Muscle layer of colon (tissue), 2 donors: ENCODE data around the gene C3orf52.

Source experiments
- H3K27ac ChIP-seq: one replicate; pipeline ENCODE4 v1.7.0; 2013; ENCODE audit warnings: low read depth, mild to moderate bottlenecking, low read length, moderate library complexity
- H3K27me3 ChIP-seq, 2 donors: one replicate each; pipeline ENCODE4 v1.7.0; 2013; ENCODE audit warnings: low read length in 2 of 2, mild to moderate bottlenecking in 2 of 2; ENCODE audit not compliant: insufficient read depth in 2 of 2, control insufficient read depth in 1 of 2
- H3K36me3 ChIP-seq: one replicate; pipeline ENCODE4 v1.7.0; 2013; ENCODE audit warnings: mild to moderate bottlenecking, low read length; ENCODE audit not compliant: insufficient read depth
- H3K4me1 ChIP-seq: one replicate; pipeline ENCODE4 v1.7.0; 2013; ENCODE audit warnings: mild to moderate bottlenecking, low read length; ENCODE audit not compliant: insufficient read depth
- H3K4me3 ChIP-seq, 2 donors: one replicate each; pipeline ENCODE4 v1.7.0; 2013; ENCODE audit warnings: low read length in 2 of 2, low read depth in 1 of 2, mild to moderate bottlenecking in 1 of 2, moderate library complexity in 1 of 2
- H3K9ac ChIP-seq: one replicate; pipeline ENCODE4 v1.7.0; 2013; ENCODE audit warnings: low read length
- H3K9me3 ChIP-seq: one replicate; pipeline ENCODE4 v1.7.0; 2013; ENCODE audit warnings: mild to moderate bottlenecking, low read length
- donor health status: abdominal sarcoma.
- donor health status: Adenocarcinoma of cecum.

The C3orf52 gene

DNA sequence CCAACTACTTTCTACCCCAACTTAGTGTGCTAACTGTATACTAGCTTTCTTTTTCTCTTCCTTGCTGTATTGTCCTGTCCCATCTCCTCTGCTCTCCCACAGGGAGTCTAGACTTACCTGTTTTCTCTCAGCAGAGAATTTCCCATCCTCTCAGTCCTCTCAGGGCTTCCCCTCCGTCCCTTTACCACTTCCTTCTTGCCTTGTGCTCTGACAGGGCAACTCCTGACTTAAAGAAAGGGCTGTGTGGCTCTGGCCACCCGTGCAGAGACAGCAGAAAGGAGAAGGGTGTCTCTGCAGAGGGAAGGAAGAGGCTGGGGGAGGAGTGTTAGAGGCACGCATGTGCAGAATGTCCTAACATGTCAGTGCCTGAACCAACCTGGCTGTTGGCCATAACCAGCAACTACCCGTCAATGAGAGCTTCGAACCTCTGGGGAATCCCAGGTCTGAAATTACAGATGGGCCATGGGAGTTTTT, 46.8 kb downstream of the C3orf52 start, which contains the start of gene GCSAM:
Gene GCSAM (minus strand): TSS at position 274 of the 474 bp plus-strand sequence. CDS start 128 bp downstream, at position 146.
- H3K27ac ChIP-seq, result no peak within 1 kb of the TSS
- H3K9ac ChIP-seq, result no peak within 1 kb of the TSS
- H3K4me3 ChIP-seq, result no peak within 1 kb of the TSS
- H3K27me3 ChIP-seq, result no peaks in the 10 kb centered on the region
- H3K36me3 ChIP-seq, result no peaks in the 10 kb centered on the region
- H3K4me1 ChIP-seq, result no peaks in the 10 kb centered on the region
- H3K9me3 ChIP-seq, result no peaks in the 10 kb centered on the region

- H3K27me3 ChIP-seq, result no peaks in the 10 kb centered on the region
- no peak overlapping the region for H3K4me3 ChIP-seq
- H3K4me1 ChIP-seq, result no peaks in the 10 kb centered on the region
- H3K9ac ChIP-seq, result no peak overlapping the region
- H3K27ac ChIP-seq, result no peak overlapping the region
- H3K9me3 ChIP-seq, result no peaks in the 10 kb centered on the region
- H3K36me3 ChIP-seq, result no peaks in the 10 kb centered on the region
Measured at GRCh38 chr3:112133626-112134334, 47.6 kb downstream of the C3orf52 start.

DNA sequence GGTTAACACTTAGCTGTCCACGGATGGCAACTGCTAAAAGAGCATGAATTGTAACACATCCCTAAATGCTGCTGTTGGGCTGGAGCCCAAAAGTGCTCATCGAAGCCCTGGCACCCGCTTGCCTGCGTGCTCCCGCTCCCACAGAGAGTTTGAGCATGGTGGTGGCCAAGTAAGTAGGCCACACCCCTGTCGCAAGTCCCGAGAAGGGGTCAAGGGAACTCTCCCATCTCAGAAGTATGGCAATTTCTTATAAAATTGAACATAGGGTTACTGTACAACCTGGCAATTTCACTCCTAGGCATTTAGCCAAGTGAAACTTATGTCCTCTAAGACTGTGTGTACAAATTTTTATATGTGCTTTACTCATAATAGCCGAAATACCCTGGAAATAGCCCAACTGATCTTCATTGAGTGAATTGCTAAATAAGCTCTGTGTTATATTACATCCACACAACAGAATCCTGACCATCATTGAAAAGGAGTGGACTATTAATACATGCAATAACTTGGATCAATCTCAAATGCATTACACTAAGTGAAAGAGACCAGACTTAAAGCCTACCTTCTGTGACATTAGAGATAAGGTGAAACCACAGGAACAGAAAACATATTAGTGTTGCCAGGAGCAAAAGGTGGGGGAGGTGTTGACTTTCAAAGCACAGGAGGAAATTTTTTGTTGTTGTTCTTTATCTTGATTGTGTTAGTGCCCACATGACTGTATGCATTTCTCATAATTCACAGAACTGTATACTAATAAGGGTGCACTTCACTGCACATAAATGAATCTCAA, 48.3 kb downstream of the C3orf52 start:
- Histone ChIP-seq H3K4me3 (no peak overlapping the region), H3K4me1 (no peaks in the 10 kb centered on the region), H3K9ac (no peak overlapping the region), H3K27me3 (no peaks in the 10 kb centered on the region), H3K27ac (no peak overlapping the region), H3K36me3 (no peaks in the 10 kb centered on the region), H3K9me3 (no peaks in the 10 kb centered on the region)

DNA sequence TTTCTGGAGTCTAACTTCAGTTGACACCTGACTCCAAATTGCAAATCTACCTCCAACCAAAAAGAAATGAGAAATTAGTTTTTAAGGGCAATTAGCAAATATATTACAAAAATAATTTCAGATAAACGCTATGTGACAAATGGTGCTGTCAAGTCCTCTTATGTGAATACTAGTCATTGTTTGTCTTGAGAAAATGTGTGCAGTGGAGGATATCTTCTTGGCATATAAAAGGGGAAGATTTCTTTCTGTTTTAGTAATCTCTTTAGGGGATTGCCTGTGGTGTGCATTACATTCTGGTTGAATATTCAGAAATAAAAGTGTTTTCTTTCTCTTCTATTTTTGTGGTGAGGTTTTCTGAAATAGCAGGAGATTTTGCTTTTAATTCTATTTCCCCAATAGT, 49.9 kb downstream of the C3orf52 start:
- Histone ChIP-seq H3K4me3 (no peak overlapping the region), H3K36me3 (no peaks in the 10 kb centered on the region), H3K9ac (no peak overlapping the region), H3K27me3 (no peaks in the 10 kb centered on the region), H3K9me3 (no peaks in the 10 kb centered on the region), H3K27ac (no peak overlapping the region), H3K4me1 (no peaks in the 10 kb centered on the region)

- no peaks in the 10 kb centered on the region for H3K36me3 ChIP-seq
- H3K27ac ChIP-seq, result no peak overlapping the region
- H3K9me3 ChIP-seq, result no peaks in the 10 kb centered on the region
- H3K27me3 ChIP-seq, result no peaks in the 10 kb centered on the region
- H3K4me3 ChIP-seq, result no peak overlapping the region
- H3K4me1 ChIP-seq, result no peaks in the 10 kb centered on the region
- no peak overlapping the region for H3K9ac ChIP-seq
Measured at GRCh38 chr3:112136959-112137693, 50.9 kb downstream of the C3orf52 start.

- Histone ChIP-seq H3K4me1 (no peaks in the 10 kb centered on the region), H3K9me3 (no peaks in the 10 kb centered on the region)
Measured at GRCh38 chr3:112137781-112138180, 51.6 kb downstream of the C3orf52 start.

GRCh38 chr3:112138219-112138969, 52.2 kb downstream of the C3orf52 start:
- Histone ChIP-seq H3K36me3 (no peaks in the 10 kb centered on the region), H3K4me3 (no peak overlapping the region), H3K9ac (no peak overlapping the region), H3K9me3 (no peaks in the 10 kb centered on the region), H3K4me1 (no peaks in the 10 kb centered on the region), H3K27ac (no peak overlapping the region), H3K27me3 (no peaks in the 10 kb centered on the region)

More at GRCh38 chr3:112137781-112138180, 51.6 kb downstream of the C3orf52 start:
- Histone ChIP-seq H3K27me3 (no peaks in the 10 kb centered on the region), H3K4me3 (no peak overlapping the region), H3K9ac (no peak overlapping the region), H3K36me3 (no peaks in the 10 kb centered on the region), H3K27ac (no peak overlapping the region)

- Histone ChIP-seq H3K4me1 (no peaks in the 10 kb centered on the region), H3K27me3 (no peaks in the 10 kb centered on the region), H3K9ac (no peak overlapping the region), H3K9me3 (no peaks in the 10 kb centered on the region), H3K36me3 (no peaks in the 10 kb centered on the region), H3K27ac (no peak overlapping the region), H3K4me3 (no peak overlapping the region)
Measured at GRCh38 chr3:112140584-112140983, 54.4 kb downstream of the C3orf52 start.

- H3K36me3 ChIP-seq, result no peaks in the 10 kb centered on the region
- H3K27ac ChIP-seq, result no peak overlapping the region
- H3K9me3 ChIP-seq, result no peaks in the 10 kb centered on the region
- no peak overlapping the region for H3K4me3 ChIP-seq
- no peaks in the 10 kb centered on the region for H3K4me1 ChIP-seq
- H3K9ac ChIP-seq, result no peak overlapping the region
- H3K27me3 ChIP-seq, result no peaks in the 10 kb centered on the region
Measured at GRCh38 chr3:112141293-112141692, 55.1 kb downstream of the C3orf52 start.

DNA sequence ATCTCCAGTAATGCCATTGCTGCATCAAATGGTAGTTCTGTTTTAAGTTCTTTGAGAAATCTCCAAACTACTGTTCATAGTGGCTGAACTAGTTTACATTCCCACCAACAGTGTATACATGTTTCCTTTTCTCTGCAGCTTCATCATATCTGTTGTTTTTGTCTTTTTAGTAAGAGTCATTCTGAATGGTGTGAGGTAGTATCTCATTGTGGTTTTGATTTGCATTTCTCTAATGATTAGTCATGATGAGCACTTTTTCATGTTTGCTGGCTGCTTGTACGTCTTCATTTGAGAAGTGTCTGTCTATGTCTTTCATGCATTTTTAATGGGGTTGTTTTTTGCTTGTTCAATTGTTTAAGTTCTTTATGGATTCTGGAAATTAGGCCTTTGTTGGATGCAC, 57.1 kb downstream of the C3orf52 start:
- no peak overlapping the region for H3K27ac ChIP-seq
- no peak overlapping the region for H3K4me3 ChIP-seq
- no peak overlapping the region for H3K9ac ChIP-seq
- no peaks in the 10 kb centered on the region for H3K36me3 ChIP-seq
- H3K27me3 ChIP-seq, result no peaks in the 10 kb centered on the region
- H3K9me3 ChIP-seq, result no peaks in the 10 kb centered on the region
- H3K4me1 ChIP-seq, result no peaks in the 10 kb centered on the region

GRCh38 chr3:112143689-112144088, 57.5 kb downstream of the C3orf52 start:
- Histone ChIP-seq H3K9ac (no peak overlapping the region), H3K27me3 (no peaks in the 10 kb centered on the region), H3K9me3 (no peaks in the 10 kb centered on the region), H3K27ac (no peak overlapping the region), H3K4me3 (no peak overlapping the region), H3K4me1 (no peaks in the 10 kb centered on the region), H3K36me3 (no peaks in the 10 kb centered on the region)
